SH-SY5Y (cell line): ENCODE measurements around the gene TRIM23.

Experiments
- GATA2 ChIP-seq: IDR thresholded peaks from 2 replicates; pipeline ENCODE4 v1.6.1; 2011; ENCODE audit warnings: mild to moderate bottlenecking, low read depth, low read length
- GATA3 ChIP-seq: IDR thresholded peaks from 2 replicates; pipeline ENCODE4 v1.6.1; 2011; ENCODE audit warnings: low read depth, mild to moderate bottlenecking, low read length, moderate library complexity

DNA sequence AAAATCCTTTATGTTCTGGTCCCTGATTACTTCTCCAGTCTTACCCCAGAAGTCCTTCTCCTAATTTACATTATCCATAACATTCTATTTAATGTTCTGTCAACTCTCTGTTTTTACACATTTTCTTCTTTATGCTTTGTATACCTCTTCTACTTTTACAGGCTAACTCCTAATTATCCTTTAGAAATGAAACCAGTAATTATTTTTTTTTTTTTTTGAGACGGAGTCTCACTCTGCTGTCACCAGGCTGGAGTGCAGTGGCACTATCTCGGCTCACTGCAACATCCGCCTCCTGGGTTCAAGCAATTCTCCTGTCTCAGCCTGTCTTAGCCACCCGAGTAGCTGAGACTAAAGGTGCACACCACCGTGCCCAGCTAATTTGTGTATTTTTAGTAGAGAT is 70.2 kb downstream of the TRIM23 start:
- no peak for TF ChIP-seq GATA2
- TF ChIP-seq GATA3 = no peak
